DND-41 (cell line): Measurements from ENCODE around the gene CLEC18B.
"Not testable (repeated sequence)": the region's sequence is repeated elsewhere in the genome, so short reads cannot be mapped to it uniquely, and the experiment has no call there.

Experiments
- ATAC-seq: fragments of 200-7000 bp; cut with Tn5 transposase; 3 replicates; pipeline ENCODE4 v1.9.1; 2021; ENCODE audit warnings: low read depth; ENCODE audit not compliant: insufficient read depth
- DNase-seq: peaks from one replicate; pipeline ENCODE4 v3.0.0-alpha.2; 2020
- H2AFZ ChIP-seq: 2 replicates; pipeline ENCODE4 v1.6.0; 2012; ENCODE audit warnings: low read depth, low read length
- H3K27ac ChIP-seq: 2 replicates; pipeline ENCODE4 v1.5.1; 2012; ENCODE audit warnings: low read length, inconsistent platforms
- H3K27me3 ChIP-seq: fragments of 200-600 bp; sonication (generic); 2 replicates; pipeline ENCODE4 v1.6.0; 2012; ENCODE audit warnings: low read length, mild to moderate bottlenecking, inconsistent platforms; ENCODE audit not compliant: insufficient read depth, poor library complexity
- H3K36me3 ChIP-seq: 2 replicates; pipeline ENCODE4 v1.5.1; 2012; ENCODE audit warnings: low read length, inconsistent platforms; ENCODE audit not compliant: insufficient read depth
- H3K4me1 ChIP-seq: 2 replicates; pipeline ENCODE4 v1.5.1; 2012; ENCODE audit warnings: mild to moderate bottlenecking, low read length; ENCODE audit not compliant: insufficient read depth
- H3K4me2 ChIP-seq: 2 replicates; pipeline ENCODE4 v1.6.0; 2012; ENCODE audit warnings: mild to moderate bottlenecking, moderate library complexity, low read length, inconsistent platforms; ENCODE audit not compliant: insufficient read depth
- H3K4me3 ChIP-seq, 2 experiments: fragments of 200-600 bp in 1 of 2; shearing (Covaris generic) in 1 of 2; 2 replicates each; pipeline ENCODE4 v1.5.1; 2012 to 2016; ENCODE audit warnings: inconsistent platforms in 2 of 2, low read length in 2 of 2, mild to moderate bottlenecking in 2 of 2, low read depth in 1 of 2, moderate library complexity in 1 of 2
- H3K79me2 ChIP-seq: 2 replicates; pipeline ENCODE4 v1.6.0; 2012; ENCODE audit warnings: low read length, inconsistent platforms; ENCODE audit not compliant: insufficient read depth
- H3K9ac ChIP-seq: 2 replicates; pipeline ENCODE4 v1.6.0; 2012; ENCODE audit warnings: low read depth, mild to moderate bottlenecking, inconsistent platforms, low read length, moderate library complexity
- H3K9me3 ChIP-seq: 2 replicates; pipeline ENCODE4 v1.5.1; 2012; ENCODE audit warnings: low read length, moderate library complexity, mild to moderate bottlenecking, inconsistent platforms; ENCODE audit not compliant: insufficient read depth, severe bottlenecking
- H4K20me1 ChIP-seq: 2 replicates; pipeline ENCODE4 v1.6.0; 2012; ENCODE audit warnings: low read length; ENCODE audit not compliant: insufficient read depth

CLEC18B gene

GRCh38 chr16:74413920-74414319 lies 7.4 kb downstream of the CLEC18B start:
- not testable (repeated sequence) for ATAC-seq, H3K9ac ChIP-seq, H3K4me1 ChIP-seq, H3K27ac ChIP-seq, H4K20me1 ChIP-seq, H3K4me2 ChIP-seq, H3K27me3 ChIP-seq, H3K9me3 ChIP-seq, H3K4me3 ChIP-seq, H3K36me3 ChIP-seq, DNase-seq, H3K79me2 ChIP-seq, H2AFZ ChIP-seq

GRCh38 chr16:74413485-74413884 lies 7.8 kb downstream of the CLEC18B start:
- DNase-seq, H3K36me3 ChIP-seq, H3K4me2 ChIP-seq, H4K20me1 ChIP-seq, ATAC-seq, H3K9ac ChIP-seq, H2AFZ ChIP-seq, H3K4me3 ChIP-seq, H3K4me1 ChIP-seq, H3K9me3 ChIP-seq, H3K27me3 ChIP-seq, H3K27ac ChIP-seq, H3K79me2 ChIP-seq: not testable (repeated sequence)

- DNase-seq, H2AFZ ChIP-seq, ATAC-seq, H3K27me3 ChIP-seq, H3K9ac ChIP-seq, H3K4me1 ChIP-seq, H3K36me3 ChIP-seq, H3K27ac ChIP-seq, H3K79me2 ChIP-seq, H3K4me2 ChIP-seq, H4K20me1 ChIP-seq, H3K9me3 ChIP-seq, H3K4me3 ChIP-seq: not testable (repeated sequence)
These were observed 8.4 kb downstream of the CLEC18B start for GRCh38 chr16:74412775-74413390.

- not testable (repeated sequence) for H4K20me1 ChIP-seq, H3K27me3 ChIP-seq, H3K4me1 ChIP-seq, H3K27ac ChIP-seq, H3K79me2 ChIP-seq, DNase-seq, H2AFZ ChIP-seq, H3K9me3 ChIP-seq, ATAC-seq, H3K36me3 ChIP-seq, H3K4me2 ChIP-seq, H3K9ac ChIP-seq, H3K4me3 ChIP-seq
These were observed 9.0 kb downstream of the CLEC18B start for GRCh38 chr16:74412138-74412774.

GRCh38 chr16:74410981-74411380 lies 10.3 kb downstream of the CLEC18B start:
- not testable (repeated sequence) for H3K27ac ChIP-seq, H3K9me3 ChIP-seq, H2AFZ ChIP-seq

GRCh38 chr16:74410057-74410957 lies 11.0 kb downstream of the CLEC18B start:
- not testable (repeated sequence) for H3K9ac ChIP-seq, H3K4me2 ChIP-seq, H3K4me3 ChIP-seq, DNase-seq, H2AFZ ChIP-seq, H3K79me2 ChIP-seq, H3K27ac ChIP-seq, H3K27me3 ChIP-seq, H3K36me3 ChIP-seq, H3K4me1 ChIP-seq, H3K9me3 ChIP-seq, H4K20me1 ChIP-seq
- ATAC-seq: peak; percentile 20

More at GRCh38 chr16:74410981-74411380, 10.3 kb downstream of the CLEC18B start:
- not testable (repeated sequence) for H3K79me2 ChIP-seq, H3K36me3 ChIP-seq, DNase-seq, H3K4me2 ChIP-seq, H3K27me3 ChIP-seq, H3K4me1 ChIP-seq, H3K9ac ChIP-seq, ATAC-seq, H4K20me1 ChIP-seq, H3K4me3 ChIP-seq

GRCh38 chr16:74409185-74409981 lies 11.9 kb downstream of the CLEC18B start:
- not testable (repeated sequence) for H2AFZ ChIP-seq, H3K36me3 ChIP-seq, H3K9ac ChIP-seq, H3K27ac ChIP-seq, H3K27me3 ChIP-seq, H3K79me2 ChIP-seq, H3K4me1 ChIP-seq, H3K9me3 ChIP-seq, ATAC-seq, DNase-seq, H3K4me3 ChIP-seq, H4K20me1 ChIP-seq, H3K4me2 ChIP-seq
